C4-2B (cell line): ENCODE results near the gene GRM3.

ENCODE experiments used
- ZFX ChIP-seq: fragments of 450-650 bp; IDR thresholded peaks from 2 replicates; pipeline ENCODE4 v1.6.1; 2017
- TF ChIP-seq, protein P1 (sequence below): fragments of 450-650 bp; conservative IDR thresholded peaks from 2 replicates; pipeline ENCODE4 v1.5.1; 2017; ENCODE audit warnings: mild to moderate bottlenecking

DNA sequence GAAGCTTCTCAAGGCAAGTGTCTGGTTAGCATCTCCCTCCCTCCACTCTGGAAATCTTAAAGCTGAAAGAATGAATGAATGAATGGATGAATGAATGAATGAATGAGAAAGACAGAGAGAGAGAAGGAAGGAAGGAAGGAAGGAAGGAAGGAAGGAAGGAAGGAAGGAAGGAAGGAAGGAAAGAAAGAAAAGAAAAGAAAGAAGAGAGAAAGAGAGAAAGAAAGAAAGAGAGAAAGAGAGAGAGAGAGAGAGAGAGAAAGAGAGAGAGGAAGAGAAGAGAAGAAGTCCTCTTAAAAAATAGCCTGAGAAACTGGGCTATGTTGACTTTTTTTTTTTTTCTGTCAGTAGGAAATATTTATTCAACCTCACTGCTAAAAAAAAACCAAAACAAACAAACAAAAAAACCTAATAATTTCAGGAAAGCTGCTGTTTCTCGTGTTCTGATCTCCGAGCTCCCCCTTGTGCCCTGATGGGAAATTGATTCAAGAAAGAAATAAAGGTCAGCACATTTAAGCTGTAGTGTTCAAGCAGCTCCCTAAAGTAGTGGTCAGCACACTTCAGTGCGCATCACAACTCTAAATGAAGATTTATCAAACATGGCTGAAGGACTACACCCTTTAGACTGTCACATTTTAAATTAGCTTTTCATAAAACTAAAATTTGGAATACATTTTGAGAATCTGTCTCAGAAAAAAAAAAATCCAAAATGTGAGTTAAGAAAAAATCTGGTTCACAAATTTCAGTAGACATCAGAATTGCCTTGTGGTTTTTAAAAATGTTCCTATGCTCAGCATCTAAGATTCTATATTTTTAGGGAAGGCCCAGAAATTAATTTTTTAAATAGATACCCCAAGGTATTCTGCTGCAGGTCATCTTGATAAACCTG lies 261.5 kb downstream of the GRM3 start:
- TF ChIP-seq, protein P1, sequence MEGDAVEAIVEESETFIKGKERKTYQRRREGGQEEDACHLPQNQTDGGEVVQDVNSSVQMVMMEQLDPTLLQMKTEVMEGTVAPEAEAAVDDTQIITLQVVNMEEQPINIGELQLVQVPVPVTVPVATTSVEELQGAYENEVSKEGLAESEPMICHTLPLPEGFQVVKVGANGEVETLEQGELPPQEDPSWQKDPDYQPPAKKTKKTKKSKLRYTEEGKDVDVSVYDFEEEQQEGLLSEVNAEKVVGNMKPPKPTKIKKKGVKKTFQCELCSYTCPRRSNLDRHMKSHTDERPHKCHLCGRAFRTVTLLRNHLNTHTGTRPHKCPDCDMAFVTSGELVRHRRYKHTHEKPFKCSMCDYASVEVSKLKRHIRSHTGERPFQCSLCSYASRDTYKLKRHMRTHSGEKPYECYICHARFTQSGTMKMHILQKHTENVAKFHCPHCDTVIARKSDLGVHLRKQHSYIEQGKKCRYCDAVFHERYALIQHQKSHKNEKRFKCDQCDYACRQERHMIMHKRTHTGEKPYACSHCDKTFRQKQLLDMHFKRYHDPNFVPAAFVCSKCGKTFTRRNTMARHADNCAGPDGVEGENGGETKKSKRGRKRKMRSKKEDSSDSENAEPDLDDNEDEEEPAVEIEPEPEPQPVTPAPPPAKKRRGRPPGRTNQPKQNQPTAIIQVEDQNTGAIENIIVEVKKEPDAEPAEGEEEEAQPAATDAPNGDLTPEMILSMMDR, result peak; percentile 92
- no peak for TF ChIP-seq ZFX
